HG03558 (cell line): ENCODE results near the gene GIMAP6.
"Not testable (repeated sequence)": the region's sequence is repeated elsewhere in the genome, so short reads cannot be mapped to it uniquely, and the experiment has no call there.

Experiments used
- ATAC-seq: cut with Tn5 transposase; IDR thresholded peaks from one replicate; pipeline ENCODE4 v1.9.1; 2021; ENCODE audit warnings: moderate number of reproducible peaks; ENCODE audit not compliant: unreplicated experiment; ENCODE audit errors: extremely low read depth

GIMAP6 gene

GRCh38 chr7:150587551-150587950, 44.6 kb downstream of the GIMAP6 start:
- no peak for ATAC-seq

- ATAC-seq, result no peak
These were observed 45.4 kb downstream of the GIMAP6 start for GRCh38 chr7:150586785-150587152.

GRCh38 chr7:150586068-150586784, 46.0 kb downstream of the GIMAP6 start:
- no peak for ATAC-seq

GRCh38 chr7:150585199-150585598, 47.0 kb downstream of the GIMAP6 start:
- ATAC-seq, result no peak

- ATAC-seq, result no peak
These were observed 51.4 kb downstream of the GIMAP6 start for GRCh38 chr7:150580638-150581394.

- ATAC-seq, result not testable (repeated sequence)
These were observed 52.1 kb downstream of the GIMAP6 start for GRCh38 chr7:150579979-150580637.
